Endothelial cell of umbilical vein (primary cell): ENCODE measurements around the gene TBCE. TPM values are rescaled to one million over a fixed set of nuclear protein-coding genes. Genes with fewer than 3 reads are reported as not detected.

ENCODE experiments used
- BruUV-seq: library from RNA; stranded (reverse); fragments of 400-500 nt; replicated peaks from 2 replicates; lab custom pipeline; 2021; lab: Mats Ljungman, UMichigan
- CTCF ChIA-PET: fragments of 300-600, 350-600 bp; sonication (Branson Sonifier 250); formaldehyde crosslinking; loops from one replicate; lab custom pipeline; 2021; ENCODE audit warnings: antibody characterized with exemption, inconsistent platforms; lab: Charles Lee
- POLR2A ChIA-PET: fragments of 300-600, 350-600 bp; sonication (Branson Sonifier 250); formaldehyde crosslinking; loops from one replicate; lab custom pipeline; 2021; ENCODE audit warnings: antibody characterized with exemption, inconsistent platforms; lab: Charles Lee
- DNase-seq: peaks from one replicate; pipeline ENCODE4 v3.0.0-alpha.2; 2011; ENCODE audit warnings: low read depth, low spot score
- FAIRE-seq: peaks from 2 replicates; lab custom pipeline; 2011; peaks lifted over from hg19 to GRCh38; lab: Jason Lieb, UNC
- H2AFZ ChIP-seq: 2 replicates; pipeline ENCODE4 v1.6.0; 2012; ENCODE audit warnings: low read depth, low read length, control low read depth, inconsistent platforms
- H3K27ac ChIP-seq: 2 replicates; pipeline ENCODE4 v1.5.1; 2011; ENCODE audit warnings: low read depth, mild to moderate bottlenecking, control low read depth, low read length, moderate library complexity; ENCODE audit not compliant: insufficient read depth
- H3K27me3 ChIP-seq, 2 experiments: 2 replicates each; pipeline versions ENCODE4 v1.6.0 to v1.6.1; 2011; ENCODE audit warnings: low read length in 2 of 2, mixed read lengths in 1 of 2; ENCODE audit not compliant: control insufficient read depth in 2 of 2, insufficient read depth in 2 of 2
- H3K36me3 ChIP-seq, 2 experiments: 2 replicates in 1 of 2; 3 replicates in 1 of 2; pipeline ENCODE4 v1.5.1; 2011; ENCODE audit warnings: low read length in 2 of 2, mild to moderate bottlenecking in 1 of 2, moderate library complexity in 1 of 2; ENCODE audit not compliant: control insufficient read depth in 2 of 2, insufficient read depth in 2 of 2; ENCODE audit errors: extremely low read depth in 1 of 2
- H3K4me1 ChIP-seq: 3 replicates; pipeline ENCODE4 v1.5.1; 2011; ENCODE audit warnings: mild to moderate bottlenecking, low read length; ENCODE audit not compliant: control insufficient read depth, insufficient read depth; ENCODE audit errors: extremely low read depth
- H3K4me2 ChIP-seq: 2 replicates; pipeline ENCODE4 v1.6.1; 2011; ENCODE audit warnings: low read length, control low read depth, mixed read lengths; ENCODE audit not compliant: insufficient read depth
- H3K4me3 ChIP-seq, 3 experiments: fragments of 200-600 bp in 1 of 3; sonication (generic), shearing (Covaris generic) in 1 of 3; replicated peaks in 1 of 3; 2 replicates each; pipeline ENCODE4 v1.5.1; 2011 to 2016; ENCODE audit warnings: control low read depth in 3 of 3, low read length in 3 of 3, mild to moderate bottlenecking in 2 of 3, inconsistent platforms in 1 of 3, low read depth in 1 of 3, moderate library complexity in 1 of 3; ENCODE audit not compliant: insufficient read depth in 1 of 3
- H3K79me2 ChIP-seq: 2 replicates; pipeline ENCODE4 v1.6.0; 2012; ENCODE audit warnings: low read length, inconsistent platforms; ENCODE audit not compliant: control insufficient read depth, insufficient read depth
- H3K9ac ChIP-seq: replicated peaks from 2 replicates; pipeline ENCODE3; 2011; ENCODE audit warnings: low read length, control low read depth; ENCODE audit not compliant: insufficient read depth; ENCODE audit errors: extremely low read depth
- H3K9me1 ChIP-seq: replicated peaks from 3 replicates; pipeline ENCODE4 v1.6.0; 2011; ENCODE audit warnings: mild to moderate bottlenecking, low read length; ENCODE audit not compliant: control insufficient read depth, insufficient read depth; ENCODE audit errors: extremely low read depth
- H3K9me3 ChIP-seq: replicated peaks from 2 replicates; pipeline ENCODE4 v1.5.1; 2012; ENCODE audit warnings: low read length, inconsistent platforms; ENCODE audit not compliant: control insufficient read depth, insufficient read depth
- H4K20me1 ChIP-seq: replicated peaks from 2 replicates; pipeline ENCODE3; 2011; ENCODE audit warnings: mild to moderate bottlenecking, low read length; ENCODE audit not compliant: control insufficient read depth, insufficient read depth; ENCODE audit errors: extremely low read depth
- EZH2 ChIP-seq: IDR thresholded peaks from 2 replicates; pipeline ENCODE4 v1.6.1; 2012; ENCODE audit warnings: borderline replicate concordance, low read depth, mild to moderate bottlenecking, moderate library complexity, low read length, inconsistent platforms; ENCODE audit not compliant: severe bottlenecking
- FOS ChIP-seq: IDR thresholded peaks from 2 replicates; pipeline ENCODE4 v1.6.1; 2011; ENCODE audit warnings: mild to moderate bottlenecking, low read length, moderate library complexity, borderline replicate concordance; ENCODE audit not compliant: insufficient read depth
- GATA2 ChIP-seq: IDR thresholded peaks from 2 replicates; pipeline ENCODE4 v1.7.0; 2011; ENCODE audit warnings: low read depth, mild to moderate bottlenecking, moderate library complexity, mixed read lengths, low read length; ENCODE audit not compliant: insufficient read length, insufficient read depth
- JUN ChIP-seq: IDR thresholded peaks from 2 replicates; pipeline ENCODE4 v1.6.1; 2011; ENCODE audit warnings: borderline replicate concordance, low read depth; ENCODE audit not compliant: insufficient read length, insufficient read depth
- MYC ChIP-seq: IDR thresholded peaks from one replicate; pipeline ENCODE4 v1.6.1; 2011; ENCODE audit warnings: mild to moderate bottlenecking, low read depth, low read length
- POLR2A ChIP-seq: IDR thresholded peaks from 2 replicates; pipeline ENCODE4 v1.6.1; 2012; ENCODE audit warnings: low read depth, mild to moderate bottlenecking, control low read depth, low read length
- POLR2AphosphoS5 ChIP-seq: IDR thresholded peaks from 2 replicates; pipeline ENCODE4 v1.6.1; 2012; ENCODE audit warnings: low read depth, mild to moderate bottlenecking, control low read depth, low read length, moderate library complexity; ENCODE audit not compliant: insufficient read depth
- dilution Hi-C: fragments of 300-500 bp; cut with MboI; formaldehyde crosslinking; loops from one replicate; pipeline ENCODE4 v1.15.0; 2019; ENCODE audit warnings: low sequenced_read_pairs; ENCODE audit not compliant: extremely low pct_ligation_motif_present
- intact Hi-C: fragments of 100-400 bp; cut with micrococcal nuclease; formaldehyde crosslinking; loops from one replicate; pipeline ENCODE4 v1.10.0; 2022
- polyA plus RNA-seq, 4 experiments: library from polyadenylated mRNA; depleted of rRNA in 3 of 4; stranded (reverse) in 3 of 4; unstranded in 1 of 4; fragments of >200 nt; gene quantifications; 2 replicates each; pipeline versions ENCODE4 v1.2.1 to v1.2.3, GENCODE V29; 2011 to 2012; ENCODE audit warnings: missing spikeins in 1 of 4
- total RNA-seq: library from RNA; stranded (reverse); gene quantifications from 2 replicates; pipeline ENCODE4 v1.2.3, GENCODE V29; 2021
- TF ChIP-seq, protein P1 (sequence below), 2 donors: IDR thresholded peaks; 1 replicate in 1 of 2; 2 replicates in 1 of 2; pipeline ENCODE4 v1.5.1; 2011; ENCODE audit warnings: low read length in 2 of 2, mild to moderate bottlenecking in 2 of 2, moderate library complexity in 2 of 2, control low read depth in 1 of 2, inconsistent platforms in 1 of 2, low read depth in 1 of 2; ENCODE audit not compliant: insufficient read depth in 1 of 2; ENCODE audit errors: extremely low read depth in 1 of 2
- TF ChIP-seq, protein P2 (sequence below): IDR thresholded peaks from 2 replicates; pipeline ENCODE4 v1.6.1; 2011; ENCODE audit not compliant: insufficient read depth, insufficient read length

Gene TBCE
- total and polyA plus RNA-seq, 2 donors (not counting 3 experiments of a cell fraction or from before 2014, with no cell fraction given): 13.7 to 32.6 TPM

DNA sequence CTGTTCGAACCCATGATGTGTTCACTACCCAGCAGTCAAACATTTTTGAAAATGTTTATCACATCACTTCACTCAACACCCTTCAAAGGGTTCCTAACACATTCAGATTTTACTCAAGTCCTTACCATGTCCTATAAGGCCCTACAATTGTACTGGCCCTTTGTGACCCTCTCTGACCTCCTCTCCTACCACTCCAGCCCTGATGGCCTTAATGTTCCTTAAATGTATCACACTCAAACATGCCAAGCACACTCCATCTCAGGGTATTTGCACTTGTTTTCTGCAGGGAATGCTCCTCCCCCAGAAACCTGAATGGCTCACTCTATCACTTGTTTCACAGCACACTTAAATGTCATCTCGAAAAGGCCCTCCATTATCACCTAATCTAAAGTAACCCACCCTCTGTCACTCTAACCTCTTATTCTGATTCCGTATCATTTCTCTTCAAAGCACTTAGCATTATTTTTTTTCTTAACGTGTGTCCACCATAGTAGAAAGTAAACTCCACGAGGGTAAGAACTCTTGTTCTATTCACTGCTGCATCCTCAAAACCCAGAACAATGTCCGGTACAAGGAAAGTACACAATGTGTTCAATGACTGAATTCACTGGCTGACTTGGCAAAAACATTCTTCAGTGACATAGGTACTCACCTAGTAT is 46.6 kb upstream of the TBCE start:
- Histone ChIP-seq H3K4me1 (peaks cover 7% of the 10 kb centered on the region), H3K9me1 (no peaks in the 10 kb centered on the region), H3K79me2 (peaks cover 94% of the 10 kb centered on the region), H2AFZ (no peak overlapping the region), H3K9me3 (no peaks in the 10 kb centered on the region), H3K4me3 (no peak overlapping the region), H4K20me1 (peaks cover 23% of the 10 kb centered on the region), H3K36me3 (peaks cover 2% of the 10 kb centered on the region in 2 experiments), H3K9ac (no peak overlapping the region), H3K4me2 (no peak overlapping the region), H3K27ac (no peak overlapping the region), H3K27me3 (no peaks in the 10 kb centered on the region)
- DNase-seq (no peak), FAIRE-seq (no peak)
- CTCF ChIA-PET: interaction anchor here (0.6 kb wide), 1 partner anchor 13 kb away, joined by 3 read pairs; no protein-coding TSS in a partner anchor
- intact Hi-C loops (loop anchor here (10.0 kb wide), 1 partner anchor 684 kb away; no protein-coding TSS in a partner anchor), dilution Hi-C loops (no loop called here)
- POLR2A ChIA-PET: no interaction called here
- no TSS peak for BruUV-seq
- no peak for TF ChIP-seq POLR2AphosphoS5
- TF ChIP-seq GATA2: no peak
- TF ChIP-seq, protein P1, sequence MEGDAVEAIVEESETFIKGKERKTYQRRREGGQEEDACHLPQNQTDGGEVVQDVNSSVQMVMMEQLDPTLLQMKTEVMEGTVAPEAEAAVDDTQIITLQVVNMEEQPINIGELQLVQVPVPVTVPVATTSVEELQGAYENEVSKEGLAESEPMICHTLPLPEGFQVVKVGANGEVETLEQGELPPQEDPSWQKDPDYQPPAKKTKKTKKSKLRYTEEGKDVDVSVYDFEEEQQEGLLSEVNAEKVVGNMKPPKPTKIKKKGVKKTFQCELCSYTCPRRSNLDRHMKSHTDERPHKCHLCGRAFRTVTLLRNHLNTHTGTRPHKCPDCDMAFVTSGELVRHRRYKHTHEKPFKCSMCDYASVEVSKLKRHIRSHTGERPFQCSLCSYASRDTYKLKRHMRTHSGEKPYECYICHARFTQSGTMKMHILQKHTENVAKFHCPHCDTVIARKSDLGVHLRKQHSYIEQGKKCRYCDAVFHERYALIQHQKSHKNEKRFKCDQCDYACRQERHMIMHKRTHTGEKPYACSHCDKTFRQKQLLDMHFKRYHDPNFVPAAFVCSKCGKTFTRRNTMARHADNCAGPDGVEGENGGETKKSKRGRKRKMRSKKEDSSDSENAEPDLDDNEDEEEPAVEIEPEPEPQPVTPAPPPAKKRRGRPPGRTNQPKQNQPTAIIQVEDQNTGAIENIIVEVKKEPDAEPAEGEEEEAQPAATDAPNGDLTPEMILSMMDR (IDR thresholded peaks at IDR 0.05; ENCODE audit: extremely low read depth in 1 of 2, insufficient read depth in 1 of 2, low read depth in 1 of 2, low read length in 2 of 2): no peak
- no peak for TF ChIP-seq FOS
- no peak for TF ChIP-seq EZH2
- TF ChIP-seq JUN: no peak
- no peak for TF ChIP-seq MYC
- TF ChIP-seq, protein P2, sequence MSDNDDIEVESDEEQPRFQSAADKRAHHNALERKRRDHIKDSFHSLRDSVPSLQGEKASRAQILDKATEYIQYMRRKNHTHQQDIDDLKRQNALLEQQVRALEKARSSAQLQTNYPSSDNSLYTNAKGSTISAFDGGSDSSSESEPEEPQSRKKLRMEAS: no peak
- TF ChIP-seq POLR2A: no peak
